Measurements from ENCODE around the gene PFN1. TPM values are rescaled to one million over a fixed set of nuclear protein-coding genes. Genes with fewer than 3 reads are reported as not detected.
A peak's percentile ranks its signal among the peaks of the same experiment; 100 is the strongest.

Gene PFN1
- total RNA-seq, 1 donor from 2014 or later, result 457 TPM

- no peaks in the 10 kb centered on the region for H3K27me3 ChIP-seq
- no peaks in the 10 kb centered on the region for H3K9me3 ChIP-seq
- TF ChIP-seq, protein P1, sequence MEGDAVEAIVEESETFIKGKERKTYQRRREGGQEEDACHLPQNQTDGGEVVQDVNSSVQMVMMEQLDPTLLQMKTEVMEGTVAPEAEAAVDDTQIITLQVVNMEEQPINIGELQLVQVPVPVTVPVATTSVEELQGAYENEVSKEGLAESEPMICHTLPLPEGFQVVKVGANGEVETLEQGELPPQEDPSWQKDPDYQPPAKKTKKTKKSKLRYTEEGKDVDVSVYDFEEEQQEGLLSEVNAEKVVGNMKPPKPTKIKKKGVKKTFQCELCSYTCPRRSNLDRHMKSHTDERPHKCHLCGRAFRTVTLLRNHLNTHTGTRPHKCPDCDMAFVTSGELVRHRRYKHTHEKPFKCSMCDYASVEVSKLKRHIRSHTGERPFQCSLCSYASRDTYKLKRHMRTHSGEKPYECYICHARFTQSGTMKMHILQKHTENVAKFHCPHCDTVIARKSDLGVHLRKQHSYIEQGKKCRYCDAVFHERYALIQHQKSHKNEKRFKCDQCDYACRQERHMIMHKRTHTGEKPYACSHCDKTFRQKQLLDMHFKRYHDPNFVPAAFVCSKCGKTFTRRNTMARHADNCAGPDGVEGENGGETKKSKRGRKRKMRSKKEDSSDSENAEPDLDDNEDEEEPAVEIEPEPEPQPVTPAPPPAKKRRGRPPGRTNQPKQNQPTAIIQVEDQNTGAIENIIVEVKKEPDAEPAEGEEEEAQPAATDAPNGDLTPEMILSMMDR (IDR thresholded peaks at IDR 0.05), result no peak
- peaks cover 70% of the 10 kb centered on the region for H3K4me1 ChIP-seq
- ATAC-seq, result no peak
- no peak overlapping the region for H3K4me3 ChIP-seq
- DNase-seq, result no peak
- peaks cover 53% of the 10 kb centered on the region for H3K36me3 ChIP-seq
- intact Hi-C loops (cut with DNase I), result no loop called here
- no peak overlapping the region for H3K27ac ChIP-seq
These were observed 5.4 kb downstream of the PFN1 start for GRCh38 chr17:4942760-4943508.

DNA sequence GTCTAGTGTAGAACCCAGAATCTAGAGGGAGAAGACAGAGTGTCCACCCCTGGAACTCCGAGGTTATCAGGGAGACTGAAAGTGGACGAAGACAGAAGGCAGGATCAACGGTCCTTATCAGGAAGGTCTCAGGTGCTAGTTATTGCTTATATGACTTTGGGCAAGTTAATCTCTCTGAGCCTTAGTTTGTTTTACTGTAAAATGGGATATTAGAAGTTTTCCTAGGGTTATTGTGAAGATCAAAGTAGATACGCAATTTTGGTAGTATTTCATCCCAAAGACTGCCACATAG is 7.1 kb downstream of the PFN1 start:
- Histone ChIP-seq H3K27me3 (no peaks in the 10 kb centered on the region), H3K36me3 (peaks cover 56% of the 10 kb centered on the region), H3K4me1 (peaks cover 62% of the 10 kb centered on the region), H3K9me3 (no peaks in the 10 kb centered on the region), H3K4me3 (peak overlapping the region; percentile 98), H3K27ac (peak overlapping the region; percentile 91)
- no peak for ATAC-seq
- DNase-seq, result no peak
- TF ChIP-seq, protein P1 (IDR thresholded peaks at IDR 0.05), result no peak
- intact Hi-C loops (cut with DNase I), result no loop called here

GRCh38 chr17:4940555-4941318 is 7.6 kb downstream of the PFN1 start:
- peak overlapping the region; percentile 98 for H3K4me3 ChIP-seq
- H3K27ac ChIP-seq, result peak overlapping the region; percentile 91
- DNase-seq, result peak; percentile 68
- intact Hi-C loops (cut with DNase I), result no loop called here
- TF ChIP-seq, protein P1 (IDR thresholded peaks at IDR 0.05), result no peak
- peaks cover 57% of the 10 kb centered on the region for H3K4me1 ChIP-seq
- H3K27me3 ChIP-seq, result no peaks in the 10 kb centered on the region
- peaks cover 51% of the 10 kb centered on the region for H3K36me3 ChIP-seq
- ATAC-seq, result peak; percentile 59
- no peaks in the 10 kb centered on the region for H3K9me3 ChIP-seq

DNA sequence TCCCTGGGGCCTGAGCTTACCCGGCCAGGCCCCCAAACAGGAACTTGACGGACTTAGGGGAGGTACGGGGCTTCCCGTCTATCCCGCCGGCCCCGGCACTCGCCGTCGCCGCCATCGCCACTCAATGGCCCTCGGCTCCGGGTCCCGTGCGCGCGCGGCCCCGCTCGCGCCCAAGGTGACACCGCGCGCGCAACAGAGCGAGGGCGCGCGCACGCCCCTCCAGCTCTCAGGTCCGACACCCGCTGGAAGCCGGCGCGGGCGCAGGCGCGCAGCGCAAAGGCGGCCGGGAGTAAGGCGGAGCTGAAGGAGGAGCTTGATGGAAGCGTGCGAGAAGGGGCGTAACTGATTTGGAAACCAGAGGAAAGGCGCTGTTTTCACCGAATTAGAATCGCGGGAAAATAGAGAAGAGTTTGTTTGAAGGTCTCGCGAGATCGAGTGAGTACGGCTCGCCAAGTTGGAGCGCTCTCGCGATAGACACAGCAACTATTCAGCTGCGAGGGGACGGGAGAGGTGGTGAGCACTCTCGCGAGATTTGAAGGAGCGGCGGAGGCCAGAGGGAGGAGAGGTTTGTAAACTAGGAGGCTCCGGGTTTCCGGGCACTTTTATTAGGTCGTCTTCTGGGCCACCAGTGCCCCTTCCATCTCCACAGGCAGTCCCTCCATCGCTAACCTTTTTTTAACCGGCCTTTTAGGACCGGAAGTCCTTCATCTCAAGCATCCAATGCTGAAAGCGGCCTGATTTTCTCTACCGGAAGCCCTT is 8.4 kb downstream of the PFN1 start, which contains the start of the genes RNF167 and SLC25A11:
RNF167 (plus strand) TSS at position 473 of the 759 bp plus-strand sequence. CDS start 642 bp downstream, outside the sequence.
SLC25A11 (minus strand) TSS at position 251 of the 759 bp plus-strand sequence; CDS start at position 115, 136 bp downstream.
- peaks cover 50% of the 10 kb centered on the region for H3K4me1 ChIP-seq
- DNase-seq (peak; percentile 97), ATAC-seq (peak; percentile 95)
- peak within 1 kb of the TSS; percentile 98 for H3K4me3 ChIP-seq
- peaks cover 43% of the 10 kb centered on the region for H3K36me3 ChIP-seq
- H3K27ac ChIP-seq, result peak within 1 kb of the TSS; percentile 91
- no peaks in the 10 kb centered on the region for H3K9me3 ChIP-seq
- H3K27me3 ChIP-seq, result no peaks in the 10 kb centered on the region
- intact Hi-C loops (cut with DNase I), result no loop called here
- TF ChIP-seq, protein P1 (IDR thresholded peaks at IDR 0.05), result no peak

DNA sequence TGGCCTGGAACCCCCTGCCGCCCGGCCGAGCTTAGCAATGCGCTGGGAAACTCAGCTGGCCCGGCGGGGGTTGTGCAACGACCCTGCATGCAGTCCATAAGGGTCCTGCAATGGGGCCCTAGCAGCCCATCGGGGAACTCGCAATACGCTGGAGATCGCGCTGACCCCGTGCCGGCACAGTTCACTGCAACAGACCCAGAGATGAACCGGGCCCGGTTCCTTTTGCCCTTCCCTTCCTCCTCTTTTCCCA is 8.9 kb downstream of the PFN1 start:
- Histone ChIP-seq H3K4me3 (peak overlapping the region; percentile 98), H3K27ac (peak overlapping the region; percentile 91), H3K4me1 (peaks cover 44% of the 10 kb centered on the region), H3K9me3 (no peaks in the 10 kb centered on the region), H3K27me3 (no peaks in the 10 kb centered on the region), H3K36me3 (peaks cover 38% of the 10 kb centered on the region)
- intact Hi-C loops (cut with DNase I), result no loop called here
- peak; percentile 78 for DNase-seq
- TF ChIP-seq, protein P1 (IDR thresholded peaks at IDR 0.05), result no peak
- ATAC-seq, result no peak
